ENCODE data around the gene RHOC. TPM values are rescaled to one million over a fixed set of nuclear protein-coding genes. Genes with fewer than 3 reads are reported as not detected.
"Not testable (repeated sequence)": the region's sequence is repeated elsewhere in the genome, so short reads cannot be mapped to it uniquely, and the experiment has no call there.

Gene RHOC
- total RNA-seq, 1 experiment from 2014 or later = 197 TPM

GRCh38 chr1:112721966-112722524 is 15.1 kb upstream of the RHOC start:
- ATAC-seq = no peak
- TF ChIP-seq, protein P1, sequence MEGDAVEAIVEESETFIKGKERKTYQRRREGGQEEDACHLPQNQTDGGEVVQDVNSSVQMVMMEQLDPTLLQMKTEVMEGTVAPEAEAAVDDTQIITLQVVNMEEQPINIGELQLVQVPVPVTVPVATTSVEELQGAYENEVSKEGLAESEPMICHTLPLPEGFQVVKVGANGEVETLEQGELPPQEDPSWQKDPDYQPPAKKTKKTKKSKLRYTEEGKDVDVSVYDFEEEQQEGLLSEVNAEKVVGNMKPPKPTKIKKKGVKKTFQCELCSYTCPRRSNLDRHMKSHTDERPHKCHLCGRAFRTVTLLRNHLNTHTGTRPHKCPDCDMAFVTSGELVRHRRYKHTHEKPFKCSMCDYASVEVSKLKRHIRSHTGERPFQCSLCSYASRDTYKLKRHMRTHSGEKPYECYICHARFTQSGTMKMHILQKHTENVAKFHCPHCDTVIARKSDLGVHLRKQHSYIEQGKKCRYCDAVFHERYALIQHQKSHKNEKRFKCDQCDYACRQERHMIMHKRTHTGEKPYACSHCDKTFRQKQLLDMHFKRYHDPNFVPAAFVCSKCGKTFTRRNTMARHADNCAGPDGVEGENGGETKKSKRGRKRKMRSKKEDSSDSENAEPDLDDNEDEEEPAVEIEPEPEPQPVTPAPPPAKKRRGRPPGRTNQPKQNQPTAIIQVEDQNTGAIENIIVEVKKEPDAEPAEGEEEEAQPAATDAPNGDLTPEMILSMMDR (IDR thresholded peaks at IDR 0.05) = no peak
- TF ChIP-seq, protein P2, sequence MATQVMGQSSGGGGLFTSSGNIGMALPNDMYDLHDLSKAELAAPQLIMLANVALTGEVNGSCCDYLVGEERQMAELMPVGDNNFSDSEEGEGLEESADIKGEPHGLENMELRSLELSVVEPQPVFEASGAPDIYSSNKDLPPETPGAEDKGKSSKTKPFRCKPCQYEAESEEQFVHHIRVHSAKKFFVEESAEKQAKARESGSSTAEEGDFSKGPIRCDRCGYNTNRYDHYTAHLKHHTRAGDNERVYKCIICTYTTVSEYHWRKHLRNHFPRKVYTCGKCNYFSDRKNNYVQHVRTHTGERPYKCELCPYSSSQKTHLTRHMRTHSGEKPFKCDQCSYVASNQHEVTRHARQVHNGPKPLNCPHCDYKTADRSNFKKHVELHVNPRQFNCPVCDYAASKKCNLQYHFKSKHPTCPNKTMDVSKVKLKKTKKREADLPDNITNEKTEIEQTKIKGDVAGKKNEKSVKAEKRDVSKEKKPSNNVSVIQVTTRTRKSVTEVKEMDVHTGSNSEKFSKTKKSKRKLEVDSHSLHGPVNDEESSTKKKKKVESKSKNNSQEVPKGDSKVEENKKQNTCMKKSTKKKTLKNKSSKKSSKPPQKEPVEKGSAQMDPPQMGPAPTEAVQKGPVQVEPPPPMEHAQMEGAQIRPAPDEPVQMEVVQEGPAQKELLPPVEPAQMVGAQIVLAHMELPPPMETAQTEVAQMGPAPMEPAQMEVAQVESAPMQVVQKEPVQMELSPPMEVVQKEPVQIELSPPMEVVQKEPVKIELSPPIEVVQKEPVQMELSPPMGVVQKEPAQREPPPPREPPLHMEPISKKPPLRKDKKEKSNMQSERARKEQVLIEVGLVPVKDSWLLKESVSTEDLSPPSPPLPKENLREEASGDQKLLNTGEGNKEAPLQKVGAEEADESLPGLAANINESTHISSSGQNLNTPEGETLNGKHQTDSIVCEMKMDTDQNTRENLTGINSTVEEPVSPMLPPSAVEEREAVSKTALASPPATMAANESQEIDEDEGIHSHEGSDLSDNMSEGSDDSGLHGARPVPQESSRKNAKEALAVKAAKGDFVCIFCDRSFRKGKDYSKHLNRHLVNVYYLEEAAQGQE (IDR thresholded peaks at IDR 0.05; ENCODE audit: insufficient read depth in 1 of 2, low read depth in 2 of 2, low read length in 1 of 2) = no peak
- no peak for TF ChIP-seq TCF7L2 (IDR thresholded peaks at IDR 0.05; ENCODE audit: low read depth, low read length)
- no peak for TF ChIP-seq POLR2AphosphoS5 (IDR thresholded peaks at IDR 0.05; ENCODE audit: low read depth, low read length)
- TF ChIP-seq SIN3A (IDR thresholded peaks at IDR 0.05; ENCODE audit: borderline replicate concordance, insufficient read depth, low read depth, low read length) = no peak

GRCh38 chr1:112721294-112721693 is 14.4 kb upstream of the RHOC start:
- POLR2A ChIA-PET = interaction anchor here (1.0 kb wide), 1 partner anchor 19 kb away, joined by 3 read pairs; no protein-coding TSS in a partner anchor
- H3K27me3 ChIP-seq (ENCODE audit: control insufficient read depth, insufficient read depth, low read length) = not testable (repeated sequence)

More at GRCh38 chr1:112721966-112722524, 15.1 kb upstream of the RHOC start:
- CTCF ChIA-PET = interaction anchor here (1.2 kb wide), 1 partner anchor 351 kb away, joined by 4 read pairs; the partner anchor contains the start of gene LRIG2
- Histone ChIP-seq H3K4me3 (ENCODE audit: low read depth in 2 of 2, low read length in 2 of 2) (no peak overlapping the region), H3K27ac (ENCODE audit: low read length) (no peak overlapping the region), H3K9me3 (ENCODE audit: control insufficient read depth, insufficient read depth, low read depth, low read length) (no peaks in the 10 kb centered on the region), H3K27me3 (ENCODE audit: control insufficient read depth, insufficient read depth, low read length) (no peaks in the 10 kb centered on the region), H3K4me1 (ENCODE audit: control insufficient read depth, insufficient read depth, low read length) (no peaks in the 10 kb centered on the region), H3K36me3 (ENCODE audit: control insufficient read depth, insufficient read depth, low read length) (no peaks in the 10 kb centered on the region)
- POLR2A ChIA-PET = interaction anchor here (1.0 kb wide), 1 partner anchor 20 kb away, joined by 3 read pairs; no protein-coding TSS in a partner anchor
- DNase-seq (ENCODE audit: low read depth, low spot score) = no peak
- intact Hi-C loops (cut with micrococcal nuclease; ENCODE audit: unreplicated experiment) = no loop called here
- no TSS peak for BruUV-seq (replicated peaks)
- in situ Hi-C loops (cut with HindIII; ENCODE audit: low pct_unique_long_range_greater_than_20kb, low sequenced_read_pairs) = no loop called here

GRCh38 chr1:112720800-112721199 is 13.9 kb upstream of the RHOC start:
- ATAC-seq (no peak), DNase-seq (ENCODE audit: low read depth, low spot score) (no peak)
- no peaks in the 10 kb centered on the region for H3K9me3 ChIP-seq (ENCODE audit: control insufficient read depth, insufficient read depth, low read depth, low read length)
- no peaks in the 10 kb centered on the region for H3K27me3 ChIP-seq (ENCODE audit: control insufficient read depth, insufficient read depth, low read length)
- TF ChIP-seq, protein P2 (IDR thresholded peaks at IDR 0.05; ENCODE audit: insufficient read depth in 1 of 2, low read depth in 2 of 2, low read length in 1 of 2) = no peak
- no peak for TF ChIP-seq TCF7L2 (IDR thresholded peaks at IDR 0.05; ENCODE audit: low read depth, low read length)
- no peak for TF ChIP-seq POLR2AphosphoS5 (IDR thresholded peaks at IDR 0.05; ENCODE audit: low read depth, low read length)
- TF ChIP-seq SIN3A (IDR thresholded peaks at IDR 0.05; ENCODE audit: borderline replicate concordance, insufficient read depth, low read depth, low read length) = no peak
- no peak overlapping the region for H3K27ac ChIP-seq (ENCODE audit: low read length)
- H3K4me3 ChIP-seq (ENCODE audit: low read depth in 2 of 2, low read length in 2 of 2) = no peak overlapping the region
- in situ Hi-C loops (cut with HindIII; ENCODE audit: low pct_unique_long_range_greater_than_20kb, low sequenced_read_pairs) = no loop called here
- no peaks in the 10 kb centered on the region for H3K4me1 ChIP-seq (ENCODE audit: control insufficient read depth, insufficient read depth, low read length)
- CTCF ChIA-PET = interaction anchor here (0.6 kb wide), 1 partner anchor 138 kb away, joined by 4 read pairs; no protein-coding TSS in a partner anchor
- intact Hi-C loops (cut with micrococcal nuclease; ENCODE audit: unreplicated experiment) = no loop called here
- no peaks in the 10 kb centered on the region for H3K36me3 ChIP-seq (ENCODE audit: control insufficient read depth, insufficient read depth, low read length)
- POLR2A ChIA-PET = no interaction called here
- BruUV-seq (replicated peaks) = no TSS peak

More at GRCh38 chr1:112721294-112721693, 14.4 kb upstream of the RHOC start:
- H3K27ac ChIP-seq (ENCODE audit: low read length); CTCF ChIA-PET; ATAC-seq; in situ Hi-C loops (cut with HindIII; ENCODE audit: low pct_unique_long_range_greater_than_20kb, low sequenced_read_pairs); BruUV-seq (replicated peaks); intact Hi-C loops (cut with micrococcal nuclease; ENCODE audit: unreplicated experiment); H3K9me3 ChIP-seq (ENCODE audit: control insufficient read depth, insufficient read depth, low read depth, low read length); H3K4me3 ChIP-seq (ENCODE audit: low read depth in 2 of 2, low read length in 2 of 2); DNase-seq (ENCODE audit: low read depth, low spot score); H3K4me1 ChIP-seq (ENCODE audit: control insufficient read depth, insufficient read depth, low read length); H3K36me3 ChIP-seq (ENCODE audit: control insufficient read depth, insufficient read depth, low read length): not testable (repeated sequence)

Data from Panc1 (cell line).